Stromal cell of bone marrow (primary cell): ENCODE results near the gene IFNLR1.

Experiments
- DNase-seq: peaks from one replicate; pipeline ENCODE4 v3.0.0-alpha.2; 2012; ENCODE audit warnings: low read depth

IFNLR1 gene

DNA sequence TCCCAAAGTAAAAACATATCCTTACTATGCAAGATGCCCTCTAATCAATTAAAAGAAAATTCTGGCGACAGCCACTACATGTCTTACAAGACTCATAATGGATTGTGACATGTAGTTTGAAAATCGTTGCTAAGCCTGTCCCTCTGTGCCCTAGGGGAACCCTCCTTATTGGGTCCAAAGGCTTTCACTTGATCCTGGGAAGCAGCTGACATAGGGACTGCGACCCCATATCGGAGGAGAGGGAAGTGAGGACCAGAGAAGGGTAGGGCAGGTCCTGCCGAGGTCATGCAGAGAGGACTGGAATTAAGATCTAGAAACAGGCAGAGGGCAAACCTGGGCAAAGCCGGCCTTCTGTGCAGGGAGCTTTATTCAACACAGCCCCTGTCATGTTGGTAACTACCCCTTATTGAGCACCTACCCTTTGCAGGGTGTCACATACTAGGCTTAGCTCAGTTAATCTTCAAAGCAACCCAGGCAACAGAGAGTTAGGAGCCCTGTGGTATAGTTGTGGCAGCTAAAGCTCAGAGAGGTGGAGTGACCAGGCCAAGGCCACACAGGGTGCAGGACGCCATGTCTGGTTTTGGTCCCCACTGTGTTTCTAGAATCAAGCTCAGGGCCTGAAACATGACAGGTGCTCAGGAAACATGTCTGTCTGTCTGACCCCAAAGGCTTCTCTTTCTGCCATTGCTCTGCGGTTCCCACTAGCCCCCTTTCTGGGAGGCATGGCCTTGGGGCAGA lies 18.4 kb upstream of the IFNLR1 start:
- no peak for DNase-seq

DNA sequence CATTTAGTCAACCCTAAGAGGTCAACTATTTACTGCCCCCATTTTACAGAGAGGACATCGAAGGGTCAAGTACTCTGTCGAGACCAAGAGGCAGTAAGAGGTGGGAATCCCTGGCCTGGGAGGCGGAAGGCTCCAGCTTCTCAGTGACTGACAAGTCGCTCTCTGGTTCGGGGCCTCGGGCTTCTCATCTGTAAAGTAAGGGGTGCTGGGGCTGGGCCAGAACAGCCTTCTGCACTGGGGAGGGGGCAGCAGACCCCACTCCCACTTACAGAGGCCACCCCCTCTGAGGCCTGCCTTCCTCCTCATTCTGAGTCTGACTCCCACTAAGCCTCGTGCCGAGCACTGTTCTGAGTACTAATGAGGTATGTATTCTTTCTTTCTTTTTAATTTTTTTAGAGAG lies 17.0 kb upstream of the IFNLR1 start:
- no peak for DNase-seq

- DNase-seq, result no peak
Observed at GRCh38 chr1:24203404-24203803, 16.3 kb upstream of the IFNLR1 start.

DNA sequence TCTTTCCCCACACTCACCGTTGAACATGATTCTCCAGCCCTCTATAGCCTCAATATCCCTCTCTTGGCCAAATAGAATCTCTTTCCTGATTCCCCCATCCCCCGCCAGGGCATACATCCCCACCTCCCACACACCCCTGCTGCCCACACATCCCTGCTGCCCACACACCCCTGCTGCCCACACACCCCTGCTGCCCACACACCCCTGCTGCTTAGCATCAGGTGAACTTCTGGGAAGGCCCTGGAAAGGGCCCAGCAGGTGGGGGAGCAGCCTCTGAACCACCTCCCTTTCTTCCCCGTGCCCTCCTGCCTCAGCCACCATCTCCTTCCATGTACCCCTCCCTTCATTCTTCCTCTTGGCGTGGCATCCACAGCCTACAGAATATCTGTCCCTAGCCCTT lies 15.9 kb upstream of the IFNLR1 start:
- no peak for DNase-seq

DNA sequence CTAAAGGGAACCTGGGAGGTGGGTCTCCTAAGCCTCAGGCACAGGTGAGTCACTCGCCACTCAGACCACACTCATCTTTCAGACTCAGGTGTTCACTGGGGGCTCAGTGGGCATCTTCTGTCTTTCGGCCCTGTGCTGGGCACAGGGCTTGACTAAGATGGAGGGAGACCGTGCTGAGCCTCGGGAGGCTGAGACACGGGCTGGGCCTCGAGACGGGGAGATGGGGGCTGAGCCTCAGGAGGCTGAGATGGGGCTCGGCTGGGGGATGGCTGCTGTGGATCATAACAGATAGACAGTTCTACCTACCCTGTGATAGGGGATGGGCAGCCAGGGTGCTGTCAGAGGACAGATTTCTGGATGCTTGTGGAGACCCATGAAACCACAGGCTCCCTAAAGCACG lies 15.5 kb upstream of the IFNLR1 start:
- DNase-seq, result no peak

- peak; percentile 89 for DNase-seq
Observed at GRCh38 chr1:24201941-24202440, 14.9 kb upstream of the IFNLR1 start.

DNA sequence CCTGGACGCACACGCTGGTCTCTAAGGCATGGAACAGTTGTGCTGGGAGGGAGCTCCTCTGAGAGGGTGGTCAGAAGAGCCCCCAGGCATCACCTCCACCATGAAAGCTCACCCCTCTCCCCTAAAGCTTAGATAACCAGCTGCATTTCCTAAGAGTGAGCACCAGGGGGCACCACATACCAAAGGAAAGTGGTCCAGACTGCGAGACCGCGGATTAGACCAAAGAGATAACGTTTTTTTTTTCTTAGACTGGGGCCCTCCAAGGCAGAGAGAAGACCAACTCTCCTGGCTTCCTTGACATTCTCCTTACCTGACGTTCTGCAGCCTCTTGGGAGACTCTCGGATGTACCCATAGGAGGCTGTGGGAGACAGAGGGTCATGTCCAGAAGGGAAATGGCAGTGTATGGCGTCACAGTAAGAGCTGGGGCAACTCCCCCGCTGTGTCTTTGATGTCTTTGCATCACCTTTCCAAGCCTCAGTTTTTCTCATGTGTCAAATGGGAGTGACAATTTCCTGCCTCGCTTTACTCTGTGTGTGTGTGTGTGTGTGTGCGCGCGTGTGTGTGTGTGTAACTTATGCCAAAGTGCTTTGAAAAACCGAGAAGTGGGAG lies 12.3 kb upstream of the IFNLR1 start:
- peak; percentile 23 for DNase-seq

- no peak for DNase-seq
Observed at GRCh38 chr1:24198766-24199165, 11.7 kb upstream of the IFNLR1 start.

DNA sequence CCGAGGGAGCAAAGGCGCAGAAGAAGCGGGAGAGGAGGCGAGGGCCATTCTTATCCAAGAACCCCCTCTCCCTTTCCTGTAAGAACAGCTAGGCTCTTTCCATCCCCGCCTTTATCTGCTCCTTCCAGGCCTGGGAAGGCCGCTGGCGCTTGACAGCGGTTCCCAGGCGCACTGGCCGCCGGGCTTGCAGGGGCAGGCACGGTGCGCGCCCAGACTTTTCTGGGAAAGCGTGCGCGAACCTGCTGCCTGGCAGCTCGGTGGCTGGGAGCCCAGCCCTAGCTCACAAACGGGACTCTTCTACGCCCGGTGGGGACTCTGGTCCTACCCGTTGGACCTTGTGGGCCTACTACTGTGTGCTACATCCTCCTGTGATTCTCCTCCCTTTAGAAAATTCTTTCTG lies 8.8 kb upstream of the IFNLR1 start:
- DNase-seq, result no peak

DNA sequence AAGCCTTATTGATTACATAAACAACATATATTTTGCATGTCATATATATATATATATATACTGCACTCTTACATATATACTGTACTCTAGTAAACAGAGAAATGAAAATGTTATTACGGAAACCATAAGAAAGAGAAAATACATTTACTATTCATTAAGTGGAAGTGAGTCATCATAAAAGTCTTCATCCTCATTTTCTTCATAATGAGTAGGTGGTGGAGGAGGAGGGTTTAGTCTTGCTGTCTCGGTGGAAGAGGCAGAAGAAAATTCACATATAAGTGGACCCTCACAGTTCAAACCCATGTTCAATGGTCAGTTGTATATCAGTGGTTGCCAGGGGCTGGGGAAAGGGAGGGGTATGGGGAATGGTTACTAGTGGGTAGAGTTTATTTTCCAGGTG lies 8.0 kb upstream of the IFNLR1 start:
- no peak for DNase-seq

- DNase-seq, result no peak
Observed at GRCh38 chr1:24193046-24193445, 6.0 kb upstream of the IFNLR1 start.

DNA sequence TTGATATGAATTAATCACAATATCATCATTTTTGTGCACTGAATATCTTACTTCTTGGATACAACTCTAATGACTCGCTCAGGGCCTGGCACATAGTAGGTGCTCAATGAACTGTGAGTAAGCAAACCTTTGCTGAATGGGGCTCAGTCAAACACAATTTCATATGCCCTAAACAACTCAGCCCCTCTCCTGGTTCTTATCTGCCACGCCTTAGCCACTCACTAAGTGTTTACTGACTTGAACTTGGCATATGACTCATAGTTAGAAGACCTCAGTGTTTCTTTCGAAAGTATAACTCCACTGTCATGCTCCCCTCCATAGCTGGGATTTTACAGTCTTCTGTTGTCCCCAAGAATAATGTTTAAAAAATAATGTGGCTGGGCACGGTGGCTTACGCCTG lies 4.8 kb upstream of the IFNLR1 start:
- no peak for DNase-seq

DNA sequence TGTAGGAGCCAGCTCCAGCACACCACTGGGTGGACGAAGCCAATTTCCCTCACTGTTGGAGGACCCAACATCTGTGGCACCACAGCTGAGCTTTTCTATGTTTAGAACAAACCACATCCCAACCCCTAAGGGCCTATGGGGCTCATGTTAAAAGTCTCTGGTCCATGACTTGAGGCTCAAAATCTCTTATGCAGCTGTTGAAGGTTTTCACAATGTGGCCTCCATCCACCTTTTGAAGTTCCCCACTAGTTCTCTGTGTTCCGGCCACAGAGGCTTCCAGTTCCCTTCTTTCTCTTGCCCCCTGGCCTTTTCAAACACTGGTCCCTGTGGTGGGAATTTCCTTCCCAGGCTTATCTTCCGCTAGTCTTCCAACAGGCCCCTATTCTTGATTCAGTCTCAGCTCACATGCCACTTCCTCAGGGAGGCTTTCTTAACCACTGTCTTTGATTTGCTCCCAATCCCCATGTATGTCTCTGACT lies 3.9 kb upstream of the IFNLR1 start:
- no peak for DNase-seq

GRCh38 chr1:24189528-24189927 lies 2.4 kb upstream of the IFNLR1 start:
- no peak for DNase-seq

DNA sequence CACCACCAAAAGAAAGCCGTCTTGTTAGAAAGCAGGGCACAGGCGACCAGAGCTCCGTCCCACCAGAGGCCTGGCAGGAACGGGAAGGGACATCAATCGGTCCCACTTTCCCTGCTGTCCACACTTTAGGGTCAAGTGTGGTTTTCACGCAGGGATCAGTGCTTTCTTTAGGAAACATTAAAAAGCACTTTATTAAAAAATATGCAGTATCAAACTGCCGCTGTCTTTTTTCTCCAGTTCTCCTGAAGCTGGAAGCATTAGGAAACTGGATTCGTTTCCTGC lies 437 bp downstream of the IFNLR1 start:
- DNase-seq, result no peak

DNA sequence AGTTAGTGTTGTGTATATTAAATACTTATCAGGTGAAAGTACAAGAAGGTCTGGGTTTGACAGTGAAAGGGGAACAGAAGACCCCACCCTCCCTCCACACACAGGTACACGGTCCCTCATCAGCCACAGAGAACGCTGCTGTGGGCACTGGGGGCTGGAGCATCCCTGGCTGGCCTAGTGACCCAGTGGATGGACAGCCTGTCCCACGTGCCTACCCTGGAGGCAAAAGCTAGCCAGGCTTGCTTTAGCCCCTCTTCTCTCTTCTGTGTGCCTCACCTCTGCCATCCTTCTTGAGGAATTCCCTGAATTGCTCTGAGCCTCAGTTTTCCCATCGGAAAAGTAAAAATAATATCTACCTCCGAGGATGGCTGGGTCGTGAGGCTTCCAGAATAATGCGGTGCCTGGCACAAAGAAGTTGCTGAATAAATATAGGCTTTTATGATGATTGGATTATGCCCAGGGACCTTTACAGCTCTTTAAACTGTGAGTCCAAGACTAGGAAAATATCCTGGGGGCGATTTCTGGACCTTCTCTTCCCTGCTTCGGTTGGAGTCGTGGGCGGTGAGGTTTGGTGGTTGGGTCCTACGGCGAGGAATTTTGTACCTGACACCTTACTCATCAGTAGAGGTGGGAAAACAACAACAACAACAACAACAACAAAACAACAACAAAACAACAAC lies 918 bp downstream of the IFNLR1 start:
- DNase-seq, result no peak

DNA sequence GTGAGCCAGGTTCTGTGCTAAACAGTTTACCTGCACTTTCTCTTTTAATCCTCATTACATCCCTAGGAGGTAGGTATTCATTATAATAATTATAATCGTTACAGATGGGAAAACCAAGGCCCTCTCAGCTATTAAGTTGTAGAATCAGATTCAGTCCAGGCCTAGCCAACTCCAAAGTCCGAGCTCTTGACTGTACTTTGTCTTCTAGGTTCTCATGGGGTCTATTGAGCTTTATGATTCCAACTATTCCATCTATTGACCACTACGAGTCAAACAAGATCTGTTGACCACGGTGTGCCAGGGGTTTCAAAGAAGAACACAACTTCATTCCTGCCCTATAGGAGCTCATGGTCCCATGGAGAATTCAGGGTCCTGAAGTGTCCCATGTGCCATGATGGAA lies 2.0 kb downstream of the IFNLR1 start:
- no peak for DNase-seq

DNA sequence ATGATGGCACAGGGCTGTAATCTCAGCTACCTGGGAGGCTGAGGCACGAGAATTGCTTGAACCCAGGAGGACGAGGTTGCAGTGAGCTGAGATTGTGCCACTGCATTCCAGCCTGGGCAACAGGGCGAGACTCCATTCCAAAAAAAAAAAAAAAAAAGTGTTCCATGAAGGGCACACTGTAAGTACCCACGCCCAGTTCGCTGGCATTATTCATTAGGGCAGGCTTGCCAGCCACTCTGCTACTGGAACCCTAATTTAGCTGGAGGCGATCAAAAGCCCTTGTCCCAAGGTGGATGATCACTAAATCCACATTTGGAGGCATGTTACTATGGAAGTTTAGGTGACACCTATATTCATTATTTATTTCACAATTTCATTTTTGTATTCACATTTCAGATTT lies 5.0 kb downstream of the IFNLR1 start:
- DNase-seq, result no peak

GRCh38 chr1:24181619-24182018 lies 5.5 kb downstream of the IFNLR1 start:
- DNase-seq, result no peak

- DNase-seq, result no peak
Observed at GRCh38 chr1:24180676-24181075, 6.4 kb downstream of the IFNLR1 start.

DNA sequence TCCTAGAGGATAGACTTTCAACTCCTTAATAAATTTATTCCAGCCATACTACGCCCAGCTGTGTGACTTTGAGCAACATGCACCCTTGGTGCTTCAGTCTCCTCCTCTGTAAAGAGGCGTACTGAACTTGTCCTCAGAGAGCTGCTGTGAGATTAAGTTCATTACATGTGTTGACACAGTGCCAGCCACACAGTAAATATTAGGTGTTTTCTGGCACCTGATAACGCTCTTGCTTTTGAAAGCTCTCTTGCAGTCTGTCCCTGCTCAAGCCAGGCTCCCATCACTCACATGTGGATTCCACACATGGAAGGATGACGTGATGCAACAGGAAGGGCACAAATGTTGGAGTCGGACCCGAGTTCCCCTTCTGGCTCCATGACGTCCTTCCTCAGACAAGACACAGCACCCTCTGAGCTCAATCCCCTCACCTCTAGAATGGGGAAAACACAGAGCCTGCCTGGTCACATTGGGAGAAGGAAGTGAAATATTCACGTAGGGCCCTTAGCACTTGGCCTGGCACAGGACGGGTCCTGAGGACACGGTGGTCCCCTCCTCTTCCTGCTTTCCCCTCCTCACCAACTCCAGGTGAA lies 7.7 kb downstream of the IFNLR1 start:
- DNase-seq, result no peak

DNA sequence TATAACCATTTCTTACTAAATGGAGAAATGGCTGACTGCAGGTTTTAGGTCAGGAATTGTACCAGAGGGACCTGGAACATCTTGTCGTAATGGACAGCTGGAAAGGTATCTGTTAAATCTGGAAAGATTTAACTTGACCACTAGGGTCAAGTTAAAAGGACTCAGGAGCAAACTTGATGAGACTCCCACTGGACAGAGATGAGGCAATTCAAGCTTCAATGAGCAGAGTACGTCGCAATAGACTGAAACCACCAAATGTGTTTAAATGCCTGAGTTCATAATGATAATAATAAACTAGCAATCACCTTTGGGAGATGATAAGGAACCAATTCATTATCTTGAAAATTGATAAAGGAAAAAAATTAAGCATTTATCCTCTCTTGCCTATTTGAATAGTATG lies 8.7 kb downstream of the IFNLR1 start:
- DNase-seq, result no peak

GRCh38 chr1:24177161-24177560 lies 9.9 kb downstream of the IFNLR1 start:
- DNase-seq, result no peak
